Ishikawa (cell line): Measurements from ENCODE around the gene TIMM29.

Experiments used
- CEBPB ChIP-seq: IDR thresholded peaks from 2 replicates; pipeline ENCODE4 v1.6.1; 2012
- CREB1 ChIP-seq: IDR thresholded peaks from 2 replicates; pipeline ENCODE4 v1.6.1; 2012; ENCODE audit warnings: low read depth
- EP300 ChIP-seq: IDR thresholded peaks from 2 replicates; pipeline ENCODE4 v1.6.1; 2012; ENCODE audit warnings: borderline replicate concordance
- FOXM1 ChIP-seq: IDR thresholded peaks from 2 replicates; pipeline ENCODE4 v1.6.1; 2012; ENCODE audit warnings: low read depth, borderline replicate concordance
- NFIC ChIP-seq: IDR thresholded peaks from 2 replicates; pipeline ENCODE4 v1.6.1; 2012
- TEAD4 ChIP-seq: IDR thresholded peaks from 2 replicates; pipeline ENCODE4 v1.6.1; 2012
- YY1 ChIP-seq: IDR thresholded peaks from 2 replicates; pipeline ENCODE4 v1.6.1; 2012; ENCODE audit warnings: low read depth
- ZBTB7A ChIP-seq: IDR thresholded peaks from 2 replicates; pipeline ENCODE4 v1.6.1; 2012; ENCODE audit warnings: low read depth
- TF ChIP-seq, protein P1 (sequence below): IDR thresholded peaks from 2 replicates; pipeline ENCODE4 v1.6.1; 2012; ENCODE audit warnings: low read depth, mild to moderate bottlenecking

DNA sequence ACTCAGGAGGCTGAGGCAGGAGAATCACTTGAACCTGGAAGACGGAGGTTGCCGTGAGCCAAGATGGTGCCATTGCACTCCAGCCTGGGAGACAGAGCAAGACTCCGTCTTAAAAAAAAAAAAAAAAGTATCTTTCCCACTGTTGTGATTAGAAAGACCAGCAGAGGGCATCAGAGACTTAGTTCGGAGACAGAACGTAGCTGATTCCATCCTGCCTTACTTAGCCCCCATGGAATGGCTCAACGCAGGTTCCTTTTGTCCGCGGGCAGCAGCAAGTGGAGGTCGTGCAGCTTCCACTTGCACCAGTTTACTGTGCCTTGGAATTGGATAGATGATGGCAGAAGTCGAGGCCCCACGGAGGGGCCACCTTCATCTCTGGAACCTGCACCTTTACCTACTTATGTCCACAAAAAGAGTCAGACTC, 8.1 kb downstream of the TIMM29 start:
- TF ChIP-seq NFIC (no peak), EP300 (no peak), TEAD4 (no peak), CREB1 (no peak), ZBTB7A (no peak), FOXM1 (no peak), YY1 (no peak), CEBPB (no peak)
- TF ChIP-seq, protein P1, sequence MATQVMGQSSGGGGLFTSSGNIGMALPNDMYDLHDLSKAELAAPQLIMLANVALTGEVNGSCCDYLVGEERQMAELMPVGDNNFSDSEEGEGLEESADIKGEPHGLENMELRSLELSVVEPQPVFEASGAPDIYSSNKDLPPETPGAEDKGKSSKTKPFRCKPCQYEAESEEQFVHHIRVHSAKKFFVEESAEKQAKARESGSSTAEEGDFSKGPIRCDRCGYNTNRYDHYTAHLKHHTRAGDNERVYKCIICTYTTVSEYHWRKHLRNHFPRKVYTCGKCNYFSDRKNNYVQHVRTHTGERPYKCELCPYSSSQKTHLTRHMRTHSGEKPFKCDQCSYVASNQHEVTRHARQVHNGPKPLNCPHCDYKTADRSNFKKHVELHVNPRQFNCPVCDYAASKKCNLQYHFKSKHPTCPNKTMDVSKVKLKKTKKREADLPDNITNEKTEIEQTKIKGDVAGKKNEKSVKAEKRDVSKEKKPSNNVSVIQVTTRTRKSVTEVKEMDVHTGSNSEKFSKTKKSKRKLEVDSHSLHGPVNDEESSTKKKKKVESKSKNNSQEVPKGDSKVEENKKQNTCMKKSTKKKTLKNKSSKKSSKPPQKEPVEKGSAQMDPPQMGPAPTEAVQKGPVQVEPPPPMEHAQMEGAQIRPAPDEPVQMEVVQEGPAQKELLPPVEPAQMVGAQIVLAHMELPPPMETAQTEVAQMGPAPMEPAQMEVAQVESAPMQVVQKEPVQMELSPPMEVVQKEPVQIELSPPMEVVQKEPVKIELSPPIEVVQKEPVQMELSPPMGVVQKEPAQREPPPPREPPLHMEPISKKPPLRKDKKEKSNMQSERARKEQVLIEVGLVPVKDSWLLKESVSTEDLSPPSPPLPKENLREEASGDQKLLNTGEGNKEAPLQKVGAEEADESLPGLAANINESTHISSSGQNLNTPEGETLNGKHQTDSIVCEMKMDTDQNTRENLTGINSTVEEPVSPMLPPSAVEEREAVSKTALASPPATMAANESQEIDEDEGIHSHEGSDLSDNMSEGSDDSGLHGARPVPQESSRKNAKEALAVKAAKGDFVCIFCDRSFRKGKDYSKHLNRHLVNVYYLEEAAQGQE, result no peak
